NCI-H1436 (cell line): Measurements from ENCODE around the gene AKR1E2.

Experiments
- DNase-seq: peaks from one replicate; lab custom pipeline; 2025; lab: John Stamatoyannopoulos, UW

The AKR1E2 gene

DNA sequence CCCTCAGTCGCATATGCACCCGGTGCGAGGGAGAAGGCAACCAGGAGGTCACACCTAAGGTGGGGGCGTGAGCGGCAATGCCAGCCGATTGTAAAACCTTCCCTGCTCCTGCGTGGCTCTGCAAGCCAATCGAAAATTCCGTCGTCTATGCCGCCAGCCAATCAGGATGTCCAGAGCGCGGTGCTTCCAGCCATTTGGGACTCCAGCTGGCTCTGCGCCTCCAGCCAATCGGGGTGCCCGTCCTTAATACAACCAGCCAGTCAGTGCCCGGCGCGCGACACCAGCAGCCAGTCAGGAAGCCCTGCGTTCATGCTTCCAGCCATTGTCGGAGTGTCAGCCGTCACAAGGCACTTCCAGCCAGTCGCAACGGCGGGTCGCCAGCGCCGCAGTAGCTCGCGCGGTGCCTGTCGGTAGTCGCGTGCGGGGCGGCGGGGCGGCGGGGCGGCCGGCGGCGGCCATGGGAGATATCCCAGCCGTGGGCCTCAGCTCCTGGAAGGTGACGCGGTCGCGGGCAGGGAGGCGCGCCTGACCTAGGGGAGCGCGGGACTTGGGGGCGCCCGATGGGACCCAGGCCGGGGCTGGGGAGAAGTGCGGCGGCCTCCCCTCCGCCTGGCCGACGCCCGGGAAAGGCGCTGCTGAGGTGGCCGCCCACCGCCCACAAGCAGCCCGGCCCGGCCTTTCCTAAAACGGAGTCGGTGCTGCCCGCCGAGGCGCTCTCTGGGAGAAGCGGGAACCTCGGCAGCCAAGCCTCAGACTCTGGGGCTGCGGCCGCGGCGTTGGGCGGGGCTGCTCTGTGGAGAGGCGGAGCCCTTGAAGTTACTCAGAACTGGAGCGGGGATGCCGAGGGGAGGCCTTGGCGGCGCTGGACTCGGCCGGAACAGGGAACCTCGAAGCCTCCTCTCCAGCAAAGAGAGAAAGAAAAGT lies at the start of gene AKR1E2:
AKR1E2 (plus strand) TSS at position 340 of the 924 bp plus-strand sequence; CDS start at position 458, 118 bp downstream.
- DNase-seq: peak; percentile 52

DNA sequence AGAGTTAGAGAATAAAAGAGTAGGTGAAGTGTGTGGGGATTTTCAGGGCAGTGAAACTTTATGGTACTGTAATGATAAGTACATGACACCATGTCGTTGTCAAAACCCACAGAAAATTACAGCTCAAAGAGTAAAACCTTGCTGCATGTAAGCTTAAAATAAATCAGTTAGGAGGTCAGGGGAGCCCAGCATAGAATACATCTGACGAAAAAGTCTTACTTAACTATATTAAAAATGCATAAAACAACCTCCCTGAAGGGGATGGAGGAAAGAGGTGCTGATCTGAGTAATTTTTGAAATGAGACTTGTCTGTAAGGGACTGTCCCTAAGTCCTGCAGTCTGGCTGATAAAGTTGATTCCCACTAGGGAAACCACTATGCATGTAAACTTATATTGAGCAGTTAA lies 49.8 kb upstream of the AKR1E2 start:
- no peak for DNase-seq

DNA sequence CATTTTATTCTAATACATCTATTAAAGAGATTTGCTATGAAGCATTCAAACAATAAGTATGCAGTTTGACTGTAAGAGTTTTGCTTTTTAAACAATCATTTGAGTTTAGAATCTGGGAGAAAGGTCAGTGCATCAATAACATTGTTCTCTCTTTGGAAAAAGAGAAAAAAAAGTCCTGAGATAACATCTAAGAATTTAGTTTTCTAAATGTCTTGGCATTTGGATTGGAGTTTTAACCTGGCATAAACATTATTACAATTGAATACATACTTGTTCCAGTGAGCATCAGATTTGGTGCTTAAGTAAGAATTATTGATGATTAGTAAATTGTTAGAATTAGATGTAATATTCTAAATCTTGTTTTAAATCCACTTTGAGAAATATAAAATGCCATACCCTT lies 47.2 kb upstream of the AKR1E2 start:
- DNase-seq: no peak

DNA sequence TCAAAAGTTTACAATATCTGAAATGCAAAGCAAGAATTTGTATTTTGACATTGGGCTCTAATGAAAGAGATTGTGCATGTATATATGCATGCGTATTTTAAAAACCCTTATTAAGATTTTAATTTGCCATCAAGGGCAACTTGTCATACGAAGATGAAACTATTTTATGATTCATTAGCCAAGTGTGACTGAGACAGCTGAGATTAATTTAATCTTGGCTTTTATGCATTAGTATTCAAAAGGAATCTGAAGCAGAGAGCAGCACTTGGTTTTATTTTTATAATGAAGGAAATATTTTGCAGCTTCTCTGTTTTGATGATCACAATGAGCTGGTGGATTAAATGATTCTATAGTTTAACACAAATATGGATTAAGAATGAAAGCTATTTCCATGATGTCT lies 45.9 kb upstream of the AKR1E2 start:
- DNase-seq: no peak

DNA sequence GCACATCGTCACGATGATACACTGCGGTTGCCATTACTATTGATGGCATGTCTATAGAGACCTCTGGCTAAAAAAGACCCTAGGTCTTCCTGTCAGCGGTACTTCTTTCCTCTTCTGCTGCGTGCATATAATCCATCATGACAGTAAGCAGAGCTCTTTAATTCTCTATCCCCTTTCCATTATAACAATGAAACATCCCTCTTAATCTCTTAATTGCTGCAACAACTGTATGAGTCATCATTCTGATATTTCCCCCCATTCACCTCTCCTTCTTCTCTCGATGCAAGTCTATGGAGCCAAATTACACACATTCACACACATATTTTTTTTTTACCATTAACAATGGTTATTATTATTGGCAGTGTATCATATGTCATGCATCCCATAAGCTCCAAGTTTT lies 45.2 kb upstream of the AKR1E2 start:
- no peak for DNase-seq

DNA sequence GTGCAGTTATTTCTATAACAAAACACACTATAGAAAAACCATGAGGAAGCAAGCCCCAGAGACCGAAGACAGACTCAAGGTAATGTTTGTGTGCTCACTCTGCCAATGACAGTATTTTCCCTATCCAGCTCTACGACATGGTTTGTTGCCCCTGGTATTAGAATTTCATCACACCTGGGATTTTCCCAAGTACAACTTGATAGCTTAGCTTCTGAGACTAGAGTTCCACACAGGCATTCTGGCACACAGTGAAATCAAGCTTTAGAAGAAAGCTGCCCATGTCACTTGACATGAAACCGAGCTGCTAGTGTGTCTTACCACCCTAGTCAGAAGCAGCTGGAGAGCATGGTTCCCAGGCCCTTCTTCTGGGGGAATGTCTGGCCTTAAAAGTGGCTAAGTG lies 44.1 kb upstream of the AKR1E2 start:
- no peak for DNase-seq

DNA sequence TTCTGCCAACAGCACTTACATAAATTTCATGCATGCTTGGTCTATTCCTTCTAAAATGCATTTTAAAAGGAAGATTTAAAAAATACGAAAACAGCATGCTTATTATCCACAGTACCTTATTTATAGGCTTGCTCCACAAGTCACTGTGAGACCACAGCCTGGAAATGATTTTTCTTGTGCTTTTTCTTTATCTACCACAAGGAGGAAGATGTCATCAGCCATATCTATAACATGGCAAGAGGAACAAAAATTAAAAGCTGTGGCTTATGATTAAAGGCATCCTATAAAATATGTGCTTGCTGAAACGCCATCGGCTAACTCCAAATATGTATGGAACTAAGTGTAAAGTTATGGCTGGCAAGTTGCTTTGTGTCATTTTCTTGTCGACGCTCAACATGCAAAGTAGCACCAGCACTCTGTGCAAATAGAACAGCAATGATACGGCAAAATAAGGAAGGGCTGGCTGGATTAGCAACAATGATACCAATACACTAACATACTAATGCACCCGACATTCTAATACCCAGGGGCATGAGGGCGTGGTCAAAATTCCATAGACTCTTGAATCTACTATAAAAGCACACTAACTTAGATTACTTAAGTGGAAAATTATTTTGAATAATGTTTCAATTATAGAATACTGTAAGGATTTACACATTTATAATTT lies 41.2 kb upstream of the AKR1E2 start:
- no peak for DNase-seq

DNA sequence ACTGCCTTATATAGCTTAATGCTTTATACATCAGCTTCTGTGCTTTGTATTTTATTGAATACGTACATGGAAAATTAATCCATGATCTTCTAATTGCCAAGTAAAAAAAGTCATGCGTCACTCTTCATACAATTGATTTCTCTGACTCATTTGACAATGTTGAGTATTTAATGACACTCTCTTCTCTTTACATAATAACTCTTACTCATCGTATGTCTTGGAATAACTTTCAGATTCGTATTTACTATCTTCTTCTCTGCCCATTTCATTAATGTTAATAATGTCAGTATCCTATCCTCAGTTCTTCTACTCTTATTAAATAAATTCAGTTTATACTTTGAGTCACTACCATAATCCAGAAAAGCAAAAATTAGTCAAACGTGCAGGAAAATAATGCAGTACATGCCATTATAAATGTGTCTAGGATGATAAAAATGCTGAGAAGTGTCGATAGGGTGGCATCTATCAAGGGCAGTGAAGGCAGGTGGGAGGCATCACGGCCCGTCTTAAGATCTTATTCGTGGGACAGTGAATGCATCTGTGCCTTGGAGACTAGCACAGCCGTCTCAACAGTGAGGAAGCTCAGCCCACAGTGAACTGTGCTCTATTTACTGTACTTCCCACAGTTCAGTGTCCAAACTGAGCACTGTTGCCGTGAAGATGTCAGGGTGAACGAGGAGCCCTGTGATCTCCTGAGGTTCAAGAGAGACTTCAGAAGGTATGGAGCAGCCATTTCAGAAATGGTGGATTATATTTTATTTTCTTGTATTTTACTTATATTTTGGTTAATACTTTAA lies 39.8 kb upstream of the AKR1E2 start:
- DNase-seq: no peak

DNA sequence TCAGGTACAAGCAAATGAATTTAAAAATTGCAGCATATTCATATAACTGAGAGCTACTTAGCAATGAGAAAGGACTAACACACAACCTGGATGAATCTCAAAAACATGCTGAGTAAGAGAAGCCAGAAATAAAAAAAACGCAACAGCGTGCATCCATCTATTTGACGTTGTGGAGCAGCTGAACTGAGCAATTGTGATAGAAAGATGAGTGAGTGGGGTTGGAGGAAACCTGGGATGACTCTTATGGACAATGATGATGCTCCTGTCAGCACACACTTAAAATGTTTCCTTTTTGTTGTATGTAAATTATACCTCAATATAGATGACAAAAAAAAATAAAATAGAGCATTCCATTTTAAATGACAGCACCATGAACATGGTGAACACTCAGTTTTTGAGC lies 36.0 kb upstream of the AKR1E2 start:
- no peak for DNase-seq

DNA sequence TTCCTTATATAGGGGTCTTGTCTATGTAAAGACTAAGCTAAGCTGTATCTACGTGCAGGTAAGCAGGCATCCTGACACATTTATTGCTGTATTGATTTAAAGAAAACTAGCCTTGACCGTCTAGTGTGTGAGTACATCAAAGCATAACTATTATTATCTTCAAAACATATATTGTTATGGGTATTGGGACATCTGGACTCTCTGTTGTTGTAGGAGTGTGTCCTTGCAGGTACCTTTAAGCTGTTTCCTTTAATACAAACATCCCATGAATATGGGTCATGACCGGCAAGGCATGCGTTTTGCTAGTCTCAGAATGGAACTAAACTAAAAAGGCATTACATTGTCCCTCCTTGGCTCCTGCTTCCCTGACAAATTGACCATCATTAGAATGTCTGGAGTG lies 35.1 kb upstream of the AKR1E2 start:
- no peak for DNase-seq

DNA sequence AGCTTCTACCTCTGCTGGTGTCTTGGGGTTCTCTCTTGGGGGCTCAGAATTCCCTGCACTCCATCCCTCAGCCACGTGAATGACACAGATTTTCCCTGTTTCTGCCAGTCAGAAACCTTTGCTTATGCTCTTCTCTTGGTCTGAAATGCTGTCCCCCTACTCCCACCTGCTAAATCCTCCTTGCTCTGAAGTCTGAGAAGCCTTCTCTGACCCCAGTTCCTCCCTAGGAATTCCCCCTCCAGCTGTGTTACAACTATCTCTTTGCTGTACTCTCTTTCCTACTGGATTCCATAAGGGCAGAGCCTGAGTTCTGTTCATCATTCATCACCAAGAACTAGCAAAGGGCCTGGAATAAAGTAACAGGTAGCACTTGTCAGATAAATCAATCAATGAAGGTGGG lies 33.6 kb upstream of the AKR1E2 start:
- DNase-seq: no peak

DNA sequence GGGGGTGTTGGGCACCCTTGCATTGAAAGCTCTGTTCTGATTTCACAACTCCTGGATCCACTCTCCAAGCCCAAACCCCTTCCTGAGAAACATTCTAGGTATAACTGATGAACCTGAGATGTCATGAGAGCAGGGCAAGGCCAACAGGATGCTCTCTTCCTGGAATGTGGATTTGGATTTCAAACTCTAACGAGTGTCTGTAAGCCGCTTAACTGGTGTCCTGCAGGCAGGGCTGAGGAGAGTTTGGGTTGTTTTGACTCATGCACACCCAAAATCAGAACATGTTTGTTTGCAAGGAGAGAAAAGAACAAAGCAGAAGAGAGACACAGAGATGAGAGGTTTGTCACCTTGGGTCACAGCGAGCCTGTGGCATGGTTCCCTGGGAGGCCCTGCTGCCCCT lies 24.6 kb upstream of the AKR1E2 start:
- DNase-seq: no peak

DNA sequence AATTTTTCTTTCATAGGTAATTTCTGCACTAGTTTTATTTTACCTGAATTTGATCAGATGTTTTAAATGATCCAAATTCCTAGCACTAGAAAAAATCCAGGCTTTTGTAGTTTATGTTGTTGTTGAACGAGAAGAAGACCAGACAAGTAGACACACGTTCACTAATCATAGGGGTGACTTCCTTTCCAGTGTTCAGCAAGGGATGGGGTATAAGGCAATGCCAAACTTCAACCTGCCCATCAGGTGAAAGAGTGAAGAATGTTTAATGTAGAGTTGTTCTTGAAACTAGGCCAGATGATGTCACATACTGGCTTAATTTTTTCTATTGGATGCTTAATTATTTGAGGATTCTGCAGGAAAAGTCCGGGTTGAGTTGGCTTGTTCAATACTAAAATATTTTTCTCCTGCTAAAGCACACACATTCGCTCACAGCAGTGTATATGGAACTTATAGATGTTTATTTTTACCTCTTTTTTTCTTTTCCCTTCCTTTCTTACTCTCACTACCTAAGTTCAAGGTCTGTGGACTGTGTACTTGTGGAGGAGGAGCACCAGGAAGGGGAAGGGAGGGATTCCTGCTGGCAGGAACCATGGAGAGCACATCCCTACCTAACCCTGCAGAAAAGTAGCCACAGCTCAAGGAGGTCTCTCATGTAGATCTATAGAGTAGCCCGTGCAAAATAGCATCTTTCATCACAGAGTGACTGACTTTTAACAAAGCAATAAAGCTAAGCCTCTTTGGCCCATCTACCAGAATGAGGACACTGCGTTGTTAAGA lies 23.1 kb upstream of the AKR1E2 start:
- no peak for DNase-seq

DNA sequence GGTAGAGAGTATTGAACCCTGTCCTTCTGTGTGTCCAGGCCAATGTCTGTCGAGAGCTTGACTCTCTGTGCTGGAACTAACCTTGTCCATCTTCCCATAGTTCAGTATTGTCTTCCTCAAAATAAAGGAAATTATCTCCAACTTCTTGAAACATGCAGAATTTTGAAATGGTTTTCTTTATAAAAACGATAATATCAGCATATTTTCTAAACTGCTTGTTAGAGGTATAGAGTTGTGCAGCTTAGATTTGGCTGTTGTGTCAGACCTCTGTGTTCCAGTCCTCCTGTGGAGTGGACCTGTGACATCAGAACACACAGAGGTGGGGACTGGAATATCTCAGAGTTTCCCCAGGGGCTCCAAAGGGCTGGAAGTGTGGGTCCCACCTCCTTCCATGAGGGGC lies 22.2 kb upstream of the AKR1E2 start:
- DNase-seq: no peak

DNA sequence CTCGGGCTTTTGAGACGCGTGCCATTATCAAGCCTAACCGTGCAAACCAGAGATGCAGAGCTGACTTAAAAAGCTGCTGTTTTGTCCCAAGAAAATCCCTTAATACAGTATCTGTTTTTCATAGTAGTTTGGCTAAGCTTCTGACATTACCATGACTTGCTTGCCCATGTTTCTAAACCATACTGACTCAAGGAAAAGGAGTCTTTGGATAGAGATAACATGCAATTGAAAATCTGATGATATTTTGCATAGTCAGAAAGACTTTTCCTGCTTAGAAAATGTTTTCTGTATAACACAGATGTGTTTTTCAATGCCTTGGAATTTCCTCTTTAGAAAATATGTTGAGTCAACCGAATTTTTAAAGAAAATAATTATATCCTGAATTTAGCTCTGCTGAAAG lies 21.5 kb upstream of the AKR1E2 start:
- no peak for DNase-seq

DNA sequence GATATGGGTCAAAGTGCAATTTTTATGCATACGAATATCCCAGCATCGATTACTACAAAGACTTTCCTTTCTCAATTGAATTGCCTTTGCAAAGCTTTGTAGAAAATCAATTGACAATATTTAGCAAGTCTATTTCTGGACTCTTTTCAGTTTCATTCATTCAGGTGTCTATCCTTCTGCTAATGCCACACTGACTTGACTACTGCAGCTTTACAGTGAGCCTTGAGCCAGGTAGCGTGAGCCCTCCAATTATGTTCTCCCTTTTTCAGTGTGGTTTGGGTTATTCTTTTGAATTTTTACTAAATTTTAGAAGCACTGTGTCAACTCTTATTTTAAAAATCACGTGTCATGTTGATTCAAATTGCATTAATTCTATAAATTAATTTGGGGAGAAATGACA lies 19.5 kb upstream of the AKR1E2 start:
- no peak for DNase-seq

DNA sequence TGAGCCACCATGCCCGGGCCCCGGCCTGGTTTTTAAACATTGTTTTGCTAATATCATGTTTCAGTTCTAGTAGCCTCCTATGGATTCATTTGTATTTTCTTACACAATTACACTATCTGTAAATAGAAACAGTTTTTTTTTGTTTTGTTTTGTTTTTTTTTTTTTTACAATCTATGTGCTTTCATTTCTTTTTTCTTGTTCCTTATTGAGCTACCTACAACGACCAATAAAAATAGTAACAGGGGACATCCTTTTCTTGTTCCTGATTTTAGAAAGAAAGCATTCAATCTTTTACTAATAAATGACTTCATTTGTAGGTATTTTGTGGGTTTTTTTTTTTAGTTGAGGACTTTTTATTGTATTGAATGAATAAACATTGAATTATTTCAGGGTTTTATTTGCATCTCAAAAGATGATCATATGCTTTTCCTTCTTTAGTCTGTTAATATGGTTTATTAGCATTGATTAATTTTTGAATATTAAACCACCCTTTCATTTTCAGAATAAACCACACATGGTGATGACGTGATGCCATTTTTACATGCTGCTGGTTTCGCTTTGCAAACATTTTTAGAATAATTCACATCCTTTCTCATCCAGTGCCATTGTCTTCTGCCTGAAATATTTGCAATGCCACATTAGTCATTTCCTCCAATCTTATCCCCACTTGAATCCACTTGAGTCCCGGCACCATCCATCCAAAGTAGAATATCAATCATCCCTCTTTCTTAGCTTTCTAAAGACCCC lies 18.1 kb upstream of the AKR1E2 start:
- no peak for DNase-seq

DNA sequence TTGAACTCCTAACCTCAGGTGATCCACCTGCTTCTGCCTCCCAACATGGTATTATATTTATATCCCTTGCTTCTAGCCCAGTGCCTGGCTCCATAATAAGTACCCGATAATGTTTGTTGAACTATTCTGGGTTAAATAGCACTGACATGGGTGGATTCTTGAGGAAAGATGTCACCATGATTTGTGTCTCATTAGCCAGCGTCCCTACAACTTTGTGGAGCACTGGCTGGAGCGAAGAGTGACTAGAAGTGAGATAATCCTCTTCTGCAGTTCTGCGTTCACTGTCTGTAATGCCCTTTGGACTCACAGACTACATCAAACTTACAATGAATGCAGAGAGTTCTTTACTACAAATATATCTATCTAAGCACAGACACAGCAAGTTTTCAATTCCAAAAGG lies 16.9 kb upstream of the AKR1E2 start:
- DNase-seq: no peak

DNA sequence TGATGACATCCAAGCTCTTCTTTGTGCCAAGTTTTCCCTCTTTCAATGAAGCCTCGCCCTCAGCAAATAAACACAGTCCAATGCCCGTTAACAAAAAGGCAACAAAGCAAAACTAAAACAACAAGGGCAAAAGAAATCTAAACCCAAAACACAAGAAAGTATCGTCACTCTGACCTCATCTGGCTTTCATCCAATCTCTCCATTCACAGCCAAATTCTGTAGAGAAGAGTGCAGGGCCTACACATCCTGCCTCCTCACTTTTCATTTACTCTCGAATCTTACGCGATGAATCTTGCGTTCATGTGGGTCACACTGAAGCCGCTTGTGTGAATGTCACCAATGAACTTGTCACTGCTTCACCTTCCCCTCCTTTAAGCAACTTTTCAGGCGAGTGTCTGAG lies 15.9 kb upstream of the AKR1E2 start:
- DNase-seq: no peak

DNA sequence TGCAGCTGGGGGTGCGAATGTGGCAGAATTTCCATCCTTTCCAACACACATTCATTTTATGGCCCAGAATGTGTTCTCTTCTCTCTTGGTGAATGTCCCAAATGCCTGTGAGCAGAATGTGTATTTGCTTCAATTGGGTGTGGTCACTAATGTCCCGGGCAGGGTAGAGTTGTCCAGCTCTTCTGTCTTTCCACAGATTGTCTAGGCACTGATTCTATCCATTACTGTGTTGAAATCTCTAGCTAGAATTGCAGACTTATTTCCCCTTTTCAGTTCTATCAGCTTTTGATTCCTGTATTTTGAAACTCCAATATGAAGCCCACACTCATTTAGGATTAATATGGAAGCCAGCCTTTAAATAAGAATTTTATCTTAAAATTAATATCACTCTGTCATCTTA lies 14.0 kb upstream of the AKR1E2 start:
- DNase-seq: no peak

DNA sequence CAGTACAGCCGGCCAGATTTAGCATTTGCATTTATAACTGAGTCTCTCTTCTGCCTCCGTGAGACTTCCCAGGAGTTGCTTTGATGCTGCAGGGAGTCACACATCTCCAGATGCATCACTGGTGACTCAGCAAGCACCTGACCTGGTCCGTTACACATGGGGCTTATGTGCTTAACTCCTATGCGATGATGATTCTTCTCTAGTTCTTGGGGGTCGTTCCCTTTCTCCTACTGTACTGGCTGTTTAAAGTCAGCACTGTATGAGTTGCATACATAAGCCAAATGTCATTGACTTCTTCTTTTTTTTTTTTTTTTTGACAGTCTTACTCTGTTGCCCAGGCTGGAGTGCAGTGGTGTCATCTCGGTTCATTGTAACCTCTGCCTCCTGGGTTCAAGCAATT lies 13.0 kb upstream of the AKR1E2 start:
- DNase-seq: no peak
